ENCODE data around the gene IGFBP5.

The IGFBP5 gene

DNA sequence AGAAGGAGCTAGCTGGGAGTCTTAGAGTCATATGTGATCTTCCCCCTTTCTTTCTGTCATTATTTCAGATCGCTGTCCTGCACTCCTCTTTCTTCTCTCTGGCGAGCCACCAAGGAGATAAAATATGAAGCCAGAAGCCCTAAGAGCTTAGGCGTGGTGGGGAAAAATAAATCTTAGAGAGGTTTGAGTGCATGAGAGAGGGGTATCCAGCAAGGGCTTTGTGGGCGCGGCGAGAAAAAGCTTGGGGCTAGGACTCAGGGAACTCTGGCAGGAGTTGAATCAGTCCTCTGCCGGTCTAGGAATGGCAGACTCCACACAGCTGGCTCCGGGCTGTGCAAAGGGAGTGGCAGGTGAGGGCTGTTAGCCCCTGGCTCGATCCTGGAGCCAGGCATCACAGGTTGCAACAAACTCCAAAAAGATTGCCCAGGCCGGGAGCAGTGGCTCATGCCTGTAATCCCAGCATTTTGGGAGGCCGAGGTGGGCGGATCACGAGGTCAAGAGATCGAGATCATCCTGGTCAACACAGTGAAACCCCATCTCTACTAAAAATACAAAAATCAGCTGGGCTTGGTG is 20.1 kb upstream of the IGFBP5 start:
- in situ Hi-C loops (cut with MboI; ENCODE audit: low sequenced_read_pairs) = no loop called here

DNA sequence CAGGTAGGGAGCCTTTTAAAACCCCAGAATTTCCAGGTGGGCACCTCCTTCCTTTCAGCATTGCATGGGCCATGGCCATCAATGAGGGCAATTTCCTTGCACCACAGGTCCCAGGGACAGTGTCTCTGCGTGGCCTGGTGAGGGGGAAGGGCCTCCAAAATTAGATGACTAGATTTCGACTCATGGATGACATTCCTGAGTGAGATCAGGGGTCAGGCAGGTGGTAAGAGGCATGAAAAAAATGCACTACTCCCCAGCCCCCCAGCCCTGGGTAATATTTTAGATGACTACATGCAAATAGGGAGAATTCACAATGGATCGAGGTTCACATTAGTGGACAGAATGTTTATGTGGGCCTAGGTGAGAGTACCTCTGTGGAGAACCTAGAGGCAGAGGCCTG is 19.0 kb upstream of the IGFBP5 start:
- in situ Hi-C loops (cut with MboI; ENCODE audit: low sequenced_read_pairs) = no loop called here

DNA sequence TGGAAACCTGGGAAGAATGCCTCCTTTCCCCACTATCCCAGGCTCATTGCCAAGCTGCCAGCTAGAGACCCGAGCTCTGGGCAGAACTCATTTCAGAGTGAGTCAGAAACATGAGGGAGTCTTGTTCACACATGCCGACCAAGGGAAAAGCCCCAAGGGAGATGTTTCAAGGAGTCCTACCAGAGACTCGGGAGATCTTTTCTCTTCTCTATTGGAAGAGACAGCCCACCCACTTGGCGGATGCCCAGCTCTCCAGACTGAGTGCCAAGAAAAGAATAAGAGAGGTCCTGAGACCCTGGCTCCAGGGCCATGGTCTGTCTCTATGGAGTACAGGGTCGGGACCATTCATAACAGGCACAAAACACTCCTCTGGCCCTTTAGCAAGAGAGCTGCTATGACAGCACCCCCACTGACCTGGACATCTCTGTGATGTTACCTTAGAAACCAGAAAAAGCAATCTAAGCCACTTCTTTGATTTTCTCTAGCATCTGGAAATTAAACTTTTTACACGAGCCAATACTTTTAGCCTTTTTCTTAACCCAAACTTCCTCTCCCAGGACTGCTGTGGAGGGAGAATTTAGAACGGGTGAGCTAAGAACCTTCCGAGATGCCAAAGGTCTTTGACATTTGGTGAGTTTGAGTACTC is 18.5 kb upstream of the IGFBP5 start:
- in situ Hi-C loops (cut with MboI; ENCODE audit: low sequenced_read_pairs) = no loop called here

DNA sequence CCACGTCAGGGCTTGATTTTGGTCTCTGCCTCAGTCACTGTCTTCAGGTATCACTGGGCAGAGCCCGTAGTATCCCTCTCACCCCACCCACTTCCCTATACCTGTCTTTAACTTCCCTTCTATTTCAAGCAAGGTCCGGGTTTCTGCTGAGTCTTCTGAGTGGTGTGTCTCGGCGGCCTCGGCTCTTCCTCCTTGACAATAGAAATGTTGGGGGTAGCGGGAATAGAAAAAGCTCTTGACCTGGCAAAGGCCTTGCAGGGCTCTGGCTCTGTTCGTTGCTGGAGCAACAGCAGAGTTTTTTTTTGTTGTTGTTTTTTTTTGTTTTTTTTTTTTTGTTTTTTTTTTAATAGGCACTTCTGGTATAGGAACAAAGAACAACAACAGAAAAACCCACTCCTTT is 16.0 kb upstream of the IGFBP5 start:
- in situ Hi-C loops (cut with MboI; ENCODE audit: low sequenced_read_pairs) = no loop called here

DNA sequence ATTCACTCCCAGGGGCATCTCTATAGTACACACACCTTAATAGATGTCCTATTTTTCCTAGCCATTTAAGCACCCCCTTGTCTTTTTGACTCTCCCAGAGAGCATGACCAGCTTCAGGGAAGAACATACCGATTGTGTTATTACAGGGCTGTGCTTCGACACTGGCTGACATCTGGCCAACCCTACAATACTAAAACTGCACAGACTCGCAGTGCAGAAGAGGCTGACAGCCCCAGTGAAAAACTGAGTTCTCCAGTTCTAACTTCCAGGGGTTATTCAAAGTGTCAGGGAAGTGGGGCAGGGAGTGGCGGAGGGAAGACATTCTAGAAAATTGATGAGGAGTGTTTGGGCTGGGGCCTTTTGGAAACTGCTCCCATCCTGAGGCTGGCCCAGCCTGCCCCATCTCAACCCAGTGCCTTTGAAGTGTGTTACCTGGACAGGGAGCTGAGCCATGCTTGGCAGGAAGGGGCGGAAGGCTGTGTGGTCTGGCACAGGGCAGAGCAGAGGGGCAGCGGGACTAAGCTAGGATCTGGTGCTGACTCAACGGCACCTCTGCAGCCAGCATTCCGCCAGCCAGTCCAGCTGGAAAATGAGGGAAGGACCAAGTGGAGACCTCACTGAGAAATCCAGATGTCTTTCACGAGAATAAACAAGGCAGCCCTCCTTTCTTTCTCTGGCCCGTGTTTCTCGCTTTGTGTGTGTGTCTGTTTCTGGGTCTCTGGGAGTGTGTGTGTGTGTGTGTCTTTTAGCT is 15.4 kb upstream of the IGFBP5 start:
- in situ Hi-C loops (cut with MboI; ENCODE audit: low sequenced_read_pairs) = no loop called here

DNA sequence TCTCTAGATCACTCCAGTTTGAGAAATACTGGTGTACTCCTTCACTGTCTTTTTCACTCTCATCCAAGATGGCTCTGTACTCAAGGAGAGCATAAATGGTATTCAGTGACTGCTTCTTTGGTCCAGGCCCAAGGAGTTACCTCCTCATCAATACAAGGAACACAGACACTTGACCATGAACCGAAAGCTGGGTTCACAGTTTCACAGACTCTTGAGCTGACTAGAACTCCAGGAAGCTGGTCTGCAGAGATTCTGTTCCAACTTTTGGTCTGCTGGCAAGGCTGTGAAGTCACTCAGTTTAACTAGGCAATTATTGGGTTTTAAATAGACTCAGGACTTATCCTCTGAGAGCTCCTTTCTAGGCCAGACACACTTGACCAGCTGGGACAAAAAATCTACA is 7.4 kb upstream of the IGFBP5 start:
- in situ Hi-C loops (cut with MboI; ENCODE audit: low sequenced_read_pairs) = no loop called here

DNA sequence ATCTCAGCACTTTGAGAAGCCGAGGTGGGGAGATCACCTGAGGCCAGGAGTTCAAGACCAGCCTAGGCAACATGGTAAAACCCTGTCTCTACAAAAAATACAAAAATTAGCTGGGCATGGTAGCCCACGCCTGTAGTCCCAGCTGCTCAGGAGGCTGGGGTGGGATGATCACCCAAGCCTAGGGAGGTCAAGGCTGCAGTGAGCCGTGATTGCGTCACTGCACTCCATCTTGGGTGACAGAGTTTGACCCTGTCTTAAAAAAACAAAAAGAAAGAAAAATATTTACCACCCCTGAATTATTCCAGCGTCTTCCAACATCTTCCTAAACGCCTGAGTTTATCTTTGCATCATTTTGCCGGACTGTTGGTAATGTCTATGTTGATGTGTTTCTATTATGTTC is 6.2 kb upstream of the IGFBP5 start:
- in situ Hi-C loops (cut with MboI; ENCODE audit: low sequenced_read_pairs) = no loop called here

DNA sequence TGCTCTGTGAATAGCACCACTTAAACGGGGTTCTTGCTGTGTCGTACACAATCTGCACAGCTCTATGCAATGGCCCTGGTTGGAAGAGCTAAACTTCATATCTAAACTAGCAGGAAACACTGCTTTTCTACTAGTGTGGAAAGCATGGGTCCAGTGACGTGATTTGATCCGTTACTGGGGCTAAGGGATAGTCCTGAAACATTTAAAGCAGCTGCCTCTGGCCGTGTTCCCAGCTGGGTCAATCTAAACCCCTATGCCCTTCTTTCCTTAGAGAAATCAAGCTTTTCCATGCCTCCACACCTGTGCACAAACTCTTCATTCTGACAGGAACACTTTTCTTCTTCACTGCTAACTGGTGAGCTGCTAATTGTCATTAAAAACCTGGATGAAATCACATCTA is 5.4 kb upstream of the IGFBP5 start:
- in situ Hi-C loops (cut with MboI; ENCODE audit: low sequenced_read_pairs) = no loop called here

DNA sequence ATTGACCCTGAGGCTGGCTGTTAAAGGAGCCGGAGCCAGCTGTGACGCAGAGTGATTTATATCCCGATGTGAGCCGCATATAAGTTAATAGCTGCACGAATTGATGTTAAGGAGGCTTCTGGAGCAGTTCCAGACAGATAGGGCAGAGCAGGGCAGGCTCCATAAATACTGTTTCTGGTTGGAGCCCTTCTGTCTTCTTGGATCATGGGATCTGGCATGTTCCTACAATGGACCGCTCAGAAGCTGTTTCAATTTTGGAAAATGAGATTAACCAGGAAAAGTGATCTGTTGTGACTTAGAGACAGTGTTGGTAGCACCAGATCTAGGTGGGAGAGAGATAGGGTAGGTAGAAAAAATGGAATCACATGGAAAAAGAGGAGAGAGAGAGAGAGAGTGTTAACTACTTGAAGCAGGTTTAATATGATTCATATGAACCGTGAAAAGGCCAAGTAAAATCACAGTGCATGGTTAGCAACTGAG is 4.8 kb upstream of the IGFBP5 start:
- in situ Hi-C loops (cut with MboI; ENCODE audit: low sequenced_read_pairs) = no loop called here

DNA sequence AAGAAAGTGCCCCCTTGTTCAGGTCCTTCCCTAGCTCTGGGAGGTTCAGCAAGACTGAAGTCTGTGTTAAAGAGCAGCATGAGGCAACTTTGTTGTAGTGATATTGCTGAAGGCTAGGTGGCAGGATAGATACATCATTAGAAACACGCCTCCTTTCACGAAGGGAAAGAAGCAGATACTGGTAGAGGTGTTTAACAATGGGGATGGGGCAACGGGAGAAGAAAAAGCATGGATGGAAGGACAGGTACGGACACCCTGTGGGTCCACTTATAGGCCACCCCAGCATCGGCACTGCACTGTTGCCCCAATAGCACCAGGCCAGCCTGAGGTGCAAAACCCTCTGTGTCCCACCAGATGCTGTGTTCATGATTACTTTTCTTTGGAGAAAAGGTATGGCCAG is 3.5 kb upstream of the IGFBP5 start:
- in situ Hi-C loops (cut with MboI; ENCODE audit: low sequenced_read_pairs) = loop anchor here (25.0 kb wide), 1 partner anchor 1013 kb away; no protein-coding TSS in a partner anchor

DNA sequence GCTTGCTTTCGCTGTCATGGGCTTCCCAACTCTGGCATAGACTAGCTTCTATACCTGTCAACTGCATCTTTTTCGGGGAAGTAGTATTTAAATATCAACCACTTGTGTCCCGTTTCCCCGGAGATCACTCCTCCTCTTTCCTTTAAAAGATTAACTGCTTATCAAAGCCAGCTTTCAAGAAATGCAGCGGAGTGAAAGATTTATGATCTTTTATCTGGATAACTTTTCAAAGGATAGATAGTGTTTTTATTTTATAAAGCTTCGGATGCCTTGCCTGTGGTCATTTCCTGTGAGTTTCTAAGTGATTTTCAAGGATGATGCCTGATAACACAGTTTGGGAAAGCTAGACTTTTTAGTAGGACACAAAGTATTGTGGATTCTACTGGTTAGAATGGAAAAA is 2.9 kb upstream of the IGFBP5 start:
- in situ Hi-C loops (cut with MboI; ENCODE audit: low sequenced_read_pairs) = loop anchor here (25.0 kb wide), 1 partner anchor 1014 kb away; no protein-coding TSS in a partner anchor

DNA sequence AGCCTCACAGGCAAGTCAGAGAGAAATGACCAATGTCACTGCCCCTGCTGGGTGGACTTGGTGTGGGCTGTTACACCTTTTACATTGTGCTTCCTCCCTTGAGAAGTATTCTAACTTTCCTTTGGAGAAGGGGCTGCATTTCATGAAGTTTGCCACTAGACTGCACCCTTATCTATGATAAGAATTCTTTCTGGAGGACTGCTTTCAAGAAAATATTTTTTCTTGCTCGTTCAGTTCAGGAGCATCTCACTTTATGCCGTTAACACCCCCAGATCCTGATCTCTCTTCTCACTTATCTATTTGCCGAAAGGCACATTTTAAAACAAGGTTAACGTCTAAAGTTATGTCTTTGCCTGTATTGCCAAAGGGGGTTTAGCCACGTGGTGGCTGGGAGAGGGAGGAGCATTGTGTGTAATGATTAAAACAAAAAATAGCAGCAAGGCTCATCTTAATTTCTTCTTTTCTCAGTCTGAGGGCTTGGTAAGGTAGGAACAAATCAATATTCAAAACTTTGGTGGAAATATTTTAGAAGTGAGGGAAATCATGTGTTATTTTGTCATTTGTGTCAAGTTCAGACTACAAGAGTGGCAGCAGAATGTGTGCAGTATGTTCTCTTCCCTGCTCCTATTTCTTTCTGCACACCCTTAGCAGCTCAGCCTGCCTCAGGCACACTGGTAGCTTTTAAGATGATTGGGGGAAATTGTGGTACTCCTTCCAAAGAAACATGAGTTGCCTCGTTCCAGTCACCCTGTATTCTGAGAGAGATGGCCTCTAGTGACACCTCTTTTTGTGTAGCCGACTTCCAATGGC is 1.6 kb upstream of the IGFBP5 start:
- in situ Hi-C loops (cut with MboI; ENCODE audit: low sequenced_read_pairs) = loop anchor here (25.0 kb wide), 1 partner anchor 1015 kb away; no protein-coding TSS in a partner anchor

DNA sequence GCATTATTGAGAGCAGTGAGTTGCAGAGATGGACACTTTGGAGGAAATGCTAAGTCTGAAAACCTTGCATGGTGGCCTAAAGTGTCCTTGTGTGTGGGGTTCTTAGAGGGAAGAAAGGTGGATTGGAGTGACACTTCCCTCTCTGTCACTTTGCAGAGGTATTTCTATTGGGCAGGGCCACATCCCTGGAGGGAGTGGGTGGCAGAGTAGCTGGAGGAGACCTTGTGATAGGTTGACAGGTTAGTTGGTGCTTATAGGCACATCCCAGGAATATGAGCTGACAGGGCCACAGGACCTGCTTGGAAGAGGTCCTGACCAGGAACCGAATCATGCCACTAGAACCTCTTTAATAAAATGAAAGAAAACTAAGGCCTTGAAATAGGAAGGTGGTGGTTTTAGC is 972 bp upstream of the IGFBP5 start:
- in situ Hi-C loops (cut with MboI; ENCODE audit: low sequenced_read_pairs) = loop anchor here (25.0 kb wide), 1 partner anchor 1016 kb away; no protein-coding TSS in a partner anchor

DNA sequence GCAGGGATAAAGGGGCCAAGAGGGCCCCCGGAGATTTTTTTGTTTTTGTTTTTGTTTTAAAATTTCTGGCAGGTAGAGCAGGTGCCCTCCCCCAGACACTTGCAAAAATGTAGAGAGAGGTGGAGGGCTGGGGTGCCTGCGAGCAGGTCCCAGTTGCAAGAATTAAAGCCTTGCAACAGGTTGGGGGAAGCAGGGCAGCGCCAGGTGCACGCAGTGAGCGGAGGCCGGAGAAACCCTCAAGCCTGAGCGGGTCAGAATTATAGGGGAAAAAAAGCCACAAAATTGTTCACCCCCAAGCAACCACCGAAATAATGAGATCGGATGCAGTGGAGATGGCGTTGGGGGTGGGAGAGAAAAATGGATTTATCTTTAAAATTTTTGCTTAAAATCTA is 527 bp downstream of the IGFBP5 start:
- in situ Hi-C loops (cut with MboI; ENCODE audit: low sequenced_read_pairs) = loop anchor here (25.0 kb wide), 1 partner anchor 1017 kb away; no protein-coding TSS in a partner anchor

DNA sequence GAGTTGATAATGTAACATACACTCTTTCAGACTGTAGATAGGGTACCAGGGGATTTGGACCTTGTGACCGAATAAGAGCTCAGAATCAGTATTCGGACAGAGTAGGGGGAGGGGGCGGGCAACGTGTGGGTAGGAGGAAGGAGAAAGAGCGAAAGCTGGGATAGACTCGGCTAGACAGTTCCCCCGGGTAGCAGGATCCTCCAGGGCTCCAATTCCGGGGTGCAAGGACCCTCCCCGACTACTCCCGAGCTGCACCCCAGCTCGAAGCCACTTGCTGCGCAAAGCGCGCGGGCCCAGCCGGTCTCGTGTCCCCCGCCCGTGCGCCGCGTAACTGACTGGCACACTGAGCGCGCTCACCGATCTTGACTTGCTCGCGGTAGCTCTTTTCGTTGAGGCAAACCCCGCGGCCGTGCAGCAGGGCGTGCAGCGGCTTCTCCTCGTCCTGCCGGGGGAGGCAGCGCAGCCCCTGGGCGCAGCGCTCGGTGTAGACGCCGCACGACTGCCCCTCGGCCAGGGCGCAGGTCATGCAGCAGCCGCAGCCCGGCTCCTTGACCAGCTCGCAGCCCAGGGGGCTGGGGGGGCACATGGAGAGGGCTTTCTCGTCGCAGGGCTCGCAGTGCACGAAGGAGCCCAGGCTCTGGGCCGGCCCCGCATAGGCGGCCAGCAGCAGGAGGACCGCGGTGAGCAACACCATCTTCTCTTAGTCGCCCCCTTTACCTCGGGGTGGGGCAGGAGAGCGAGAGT is 1.1 kb downstream of the IGFBP5 start:
- in situ Hi-C loops (cut with MboI; ENCODE audit: low sequenced_read_pairs) = loop anchor here (25.0 kb wide), 1 partner anchor 1018 kb away; no protein-coding TSS in a partner anchor

DNA sequence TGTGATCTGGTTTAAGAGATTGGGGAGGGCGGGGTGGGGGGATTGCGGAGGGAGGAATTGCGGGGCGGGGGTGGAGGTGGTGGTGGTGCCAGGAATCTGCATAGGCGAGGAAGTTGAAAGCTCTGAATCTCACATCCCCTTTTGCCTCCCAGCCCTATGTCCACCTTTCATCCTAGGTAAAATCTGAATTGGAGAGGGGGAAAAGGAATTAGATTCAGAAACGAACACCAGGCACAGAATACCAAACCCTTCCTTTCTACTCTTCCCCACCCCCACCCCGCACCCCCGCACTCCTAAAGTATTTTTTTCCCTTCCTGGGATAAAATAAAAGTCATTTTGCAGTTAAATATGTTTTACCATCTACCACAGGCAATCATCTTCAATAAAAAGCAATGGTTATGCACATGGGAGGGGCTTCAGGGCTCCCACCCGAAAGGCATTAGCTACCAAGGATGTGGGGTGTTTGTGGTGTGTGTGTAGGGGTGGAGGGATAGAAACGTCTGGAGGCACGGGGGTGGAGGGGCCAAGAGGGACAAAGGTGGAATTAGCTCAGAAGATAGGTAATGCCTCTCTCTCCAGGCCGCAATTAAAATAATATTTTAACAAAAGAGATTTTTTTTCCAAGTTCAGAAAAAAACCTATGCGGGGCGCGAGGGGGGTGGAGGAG is 1.8 kb downstream of the IGFBP5 start:
- in situ Hi-C loops (cut with MboI; ENCODE audit: low sequenced_read_pairs) = loop anchor here (25.0 kb wide), 1 partner anchor 1019 kb away; no protein-coding TSS in a partner anchor

DNA sequence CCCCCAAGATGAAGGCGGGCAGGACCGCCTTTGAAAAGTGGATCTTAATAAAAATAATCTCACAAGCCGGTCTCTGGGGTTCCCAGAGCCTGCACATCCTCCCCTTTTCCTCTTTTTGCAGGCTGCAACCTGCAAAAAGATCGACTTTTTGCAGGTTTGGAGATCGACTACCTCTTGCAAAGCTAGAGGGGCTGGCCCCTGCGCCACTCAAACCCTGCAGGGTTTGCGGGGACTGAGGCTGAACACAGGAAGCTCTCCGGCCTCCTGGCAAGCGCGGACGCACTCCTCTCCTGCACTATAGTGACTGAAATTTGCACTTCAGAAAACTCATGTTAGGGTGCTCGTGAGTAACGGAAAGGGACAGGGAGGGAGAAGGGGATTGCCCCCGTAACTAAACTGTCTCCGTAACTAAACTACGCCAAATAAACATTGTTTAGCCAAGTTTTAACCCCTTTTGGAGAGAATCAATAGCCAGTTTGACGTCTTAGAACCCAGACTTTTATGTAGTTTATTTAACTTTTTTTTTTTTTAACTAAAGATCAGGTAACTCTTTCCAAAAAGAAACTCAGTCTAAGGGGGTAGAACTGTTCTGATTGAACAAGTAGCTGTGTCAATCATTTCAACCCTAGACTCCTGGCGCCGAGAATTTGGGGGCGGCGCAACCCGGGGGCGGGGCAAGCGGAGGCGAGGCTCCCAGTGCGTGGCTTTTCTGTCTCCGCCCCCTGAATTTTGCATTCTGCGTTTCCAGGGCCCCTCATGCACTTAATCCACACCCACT is 2.5 kb downstream of the IGFBP5 start:
- in situ Hi-C loops (cut with MboI; ENCODE audit: low sequenced_read_pairs) = loop anchor here (25.0 kb wide), 1 partner anchor 1019 kb away; no protein-coding TSS in a partner anchor

DNA sequence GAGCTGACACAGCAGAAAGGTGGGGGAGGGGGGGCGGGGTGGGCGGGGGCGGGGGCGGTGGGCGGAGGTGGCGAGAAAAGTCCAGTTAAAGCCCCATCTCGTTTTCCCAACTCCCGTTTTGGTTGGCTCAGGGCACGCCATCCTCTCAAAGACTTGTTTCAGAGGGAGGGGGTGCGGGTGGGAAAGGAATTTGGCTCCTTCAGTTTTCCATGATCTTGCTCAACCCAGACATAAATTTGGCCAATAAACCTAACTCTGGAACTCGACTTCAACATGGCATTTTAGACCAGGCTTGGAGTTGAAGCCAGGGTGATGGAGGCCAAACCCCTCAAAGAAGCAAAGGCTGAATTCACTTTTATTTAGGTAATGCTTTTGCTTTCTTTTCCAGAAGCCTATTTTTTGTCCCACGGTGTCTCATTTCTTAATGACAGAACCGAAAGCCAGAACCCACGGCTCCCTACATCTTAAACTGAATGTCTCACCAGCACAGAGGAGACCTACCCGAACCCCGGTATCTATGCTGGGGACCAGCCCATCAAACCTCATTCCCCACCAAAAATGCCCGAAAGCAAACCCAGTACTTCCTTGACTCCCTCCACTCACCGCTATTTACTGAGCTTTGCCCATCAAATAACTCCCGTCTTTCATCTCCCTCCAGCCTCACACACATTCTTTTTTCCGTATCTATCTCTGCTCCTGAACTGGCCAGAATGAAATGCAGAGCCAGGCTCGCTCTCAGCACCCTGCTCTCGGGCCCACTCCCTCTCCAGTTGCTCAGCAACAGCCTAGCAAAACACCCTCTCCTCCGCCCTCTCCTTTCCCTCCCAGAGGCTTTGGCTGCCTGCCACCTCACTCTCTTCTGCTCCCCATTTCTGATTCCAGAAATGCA is 4.3 kb downstream of the IGFBP5 start:
- in situ Hi-C loops (cut with MboI; ENCODE audit: low sequenced_read_pairs) = loop anchor here (25.0 kb wide), 1 partner anchor 1021 kb away; no protein-coding TSS in a partner anchor

Measured in HL-60/S4 (cell line).